ENCODE results near the gene LPP.

Gene LPP

DNA sequence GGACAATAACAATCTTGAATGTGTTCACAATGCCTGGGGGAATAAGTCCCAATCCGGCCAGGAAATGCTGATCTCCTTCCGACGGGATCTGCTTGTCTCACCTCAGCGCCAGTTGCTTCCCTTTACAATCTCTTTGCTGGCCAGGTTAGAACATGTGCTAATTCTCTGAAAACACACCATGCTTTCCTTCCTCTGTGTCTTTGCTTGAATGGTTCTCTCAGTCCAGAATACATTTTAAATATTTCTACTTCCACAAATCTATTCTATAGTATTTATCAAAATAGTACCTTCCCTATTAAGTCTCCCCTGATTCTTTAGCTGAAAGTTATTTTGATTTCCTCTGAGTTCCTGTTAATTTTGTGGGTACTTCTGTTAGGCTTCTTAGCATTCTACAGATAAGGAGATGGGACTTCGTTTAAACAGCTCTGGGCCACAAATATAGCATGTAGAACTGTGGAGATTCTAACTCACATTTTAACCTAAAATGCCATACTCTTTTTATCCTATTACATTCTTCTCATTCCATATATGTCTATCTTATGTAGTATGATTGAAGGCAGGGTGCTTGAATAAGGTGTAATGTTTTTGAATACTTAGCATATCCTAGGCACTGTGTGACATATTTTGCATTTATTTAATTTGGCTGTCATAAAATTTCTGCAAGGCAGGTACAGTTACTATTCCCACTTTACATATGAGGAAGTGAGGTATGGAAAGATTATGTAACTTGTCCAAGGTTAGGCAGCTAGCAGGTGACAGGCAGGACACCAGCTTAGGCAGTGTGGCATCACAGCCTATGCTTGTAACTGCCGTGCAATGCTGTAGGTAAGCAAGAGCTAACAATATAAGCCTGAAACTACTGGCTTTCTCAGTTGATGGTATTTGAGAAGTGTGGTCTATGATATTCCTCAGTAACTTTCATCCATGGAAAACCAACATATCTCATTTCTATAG, 299.8 kb downstream of the LPP start:
- DNase-seq: no peak

DNA sequence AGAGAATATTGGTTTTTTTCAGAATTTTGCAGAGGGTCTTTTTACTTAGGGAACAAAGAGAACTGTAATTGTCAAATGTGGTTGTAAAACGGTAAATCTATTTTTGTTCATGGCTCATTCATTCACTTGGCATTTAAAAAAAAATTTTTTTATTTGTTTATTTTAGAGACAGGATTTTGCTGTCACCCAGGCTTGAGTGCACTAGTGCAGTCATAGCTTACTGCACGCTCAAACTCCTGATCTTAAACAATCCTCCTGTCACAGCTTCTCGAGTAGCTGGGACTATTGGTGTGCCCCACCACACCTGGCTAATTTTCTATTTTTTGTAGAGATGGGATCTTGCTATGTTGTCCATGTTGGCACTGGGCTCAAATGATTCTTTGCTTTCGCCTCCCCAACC, 301.8 kb downstream of the LPP start:
- no peak for DNase-seq

DNA sequence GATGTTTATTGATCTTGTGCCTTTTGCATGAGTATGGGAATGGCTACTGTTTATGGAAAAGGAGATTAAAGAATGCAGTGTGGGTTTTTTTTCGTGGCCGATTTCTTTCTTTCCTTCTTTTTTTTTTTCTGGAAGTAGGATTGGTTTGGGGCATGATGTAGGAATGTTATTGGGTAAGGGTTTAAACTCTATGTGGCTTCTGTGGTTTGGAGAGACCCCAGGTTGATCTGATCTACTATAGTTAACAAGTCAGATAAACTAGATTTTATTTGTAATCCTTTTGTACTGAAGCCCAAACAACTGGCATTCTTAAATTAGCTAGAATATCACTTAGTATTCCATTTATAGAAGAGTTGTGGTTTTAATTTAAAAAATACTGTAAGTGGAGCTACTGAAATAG, 304.8 kb downstream of the LPP start:
- DNase-seq: no peak

GRCh38 chr3:188465311-188465710, 311.4 kb downstream of the LPP start:
- DNase-seq: no peak

DNA sequence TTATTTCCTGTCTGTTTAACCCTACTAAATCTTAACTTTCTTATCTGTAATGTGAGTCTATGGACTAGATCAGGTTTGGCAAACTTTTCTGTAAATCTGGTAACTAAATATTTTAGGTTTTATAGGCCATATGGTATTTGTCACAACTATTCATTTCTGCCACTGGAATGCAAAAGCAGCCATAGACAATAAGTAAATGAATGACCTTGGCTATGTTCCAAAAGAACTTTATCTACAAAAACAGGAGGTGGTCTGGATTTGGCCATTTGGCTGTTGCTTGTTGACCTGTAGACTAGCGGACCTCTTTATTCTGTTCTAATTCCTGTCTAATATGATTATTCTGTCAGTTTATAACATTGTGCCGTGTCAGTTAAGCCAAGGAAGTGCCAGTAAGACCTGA, 314.2 kb downstream of the LPP start:
- no peak for DNase-seq

DNA sequence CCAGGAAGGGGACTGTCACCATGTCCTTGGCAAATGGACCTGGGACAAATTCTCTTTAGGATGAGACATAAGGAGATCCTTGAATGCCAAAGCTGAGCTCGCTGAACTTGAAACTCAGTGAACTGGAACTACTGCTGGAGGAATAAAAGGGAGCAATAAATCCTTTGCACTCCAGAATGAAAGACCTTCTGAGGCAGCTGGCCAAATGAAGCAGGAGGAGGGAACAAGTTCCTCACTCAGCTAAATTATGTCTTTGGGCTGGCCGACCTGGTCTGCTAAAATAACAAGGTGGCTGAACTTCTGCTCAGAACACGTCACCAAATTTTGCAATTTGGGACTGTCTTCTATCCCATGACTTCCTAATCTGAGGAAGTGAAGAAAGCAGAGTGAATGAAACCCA, 314.7 kb downstream of the LPP start:
- DNase-seq: no peak

DNA sequence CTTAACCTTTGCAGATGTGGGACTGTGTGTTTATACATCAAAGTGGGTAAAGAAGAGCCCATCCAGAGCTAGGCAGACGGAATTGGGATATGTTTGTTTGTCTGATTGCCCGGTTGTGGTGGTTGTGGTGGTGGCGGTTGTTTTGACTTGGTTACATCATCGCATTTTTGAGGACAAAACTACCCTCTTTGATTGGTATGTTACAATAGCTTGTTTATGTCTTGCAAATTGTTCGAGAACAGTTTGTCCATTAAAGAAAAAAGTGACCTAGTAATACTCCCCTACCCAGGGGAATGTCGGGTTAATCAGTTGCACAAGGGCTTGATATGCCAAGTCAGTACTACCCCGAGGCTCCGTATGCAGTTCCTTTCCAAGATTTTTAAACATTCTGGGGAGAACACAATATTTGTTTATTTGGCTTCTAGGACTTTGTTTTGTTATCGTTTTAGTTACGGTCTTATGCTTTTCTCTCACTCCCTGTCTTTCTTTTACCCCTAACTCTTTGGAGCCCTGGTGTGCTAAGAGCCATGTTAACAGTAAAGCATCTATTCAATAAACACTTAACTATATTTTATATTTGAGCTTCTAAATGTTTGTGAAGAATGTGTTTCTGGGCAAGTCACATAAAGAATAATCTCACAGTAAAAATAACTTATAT, 315.4 kb downstream of the LPP start:
- DNase-seq: no peak

GRCh38 chr3:188470508-188471130, 316.7 kb downstream of the LPP start:
- no peak for DNase-seq

DNA sequence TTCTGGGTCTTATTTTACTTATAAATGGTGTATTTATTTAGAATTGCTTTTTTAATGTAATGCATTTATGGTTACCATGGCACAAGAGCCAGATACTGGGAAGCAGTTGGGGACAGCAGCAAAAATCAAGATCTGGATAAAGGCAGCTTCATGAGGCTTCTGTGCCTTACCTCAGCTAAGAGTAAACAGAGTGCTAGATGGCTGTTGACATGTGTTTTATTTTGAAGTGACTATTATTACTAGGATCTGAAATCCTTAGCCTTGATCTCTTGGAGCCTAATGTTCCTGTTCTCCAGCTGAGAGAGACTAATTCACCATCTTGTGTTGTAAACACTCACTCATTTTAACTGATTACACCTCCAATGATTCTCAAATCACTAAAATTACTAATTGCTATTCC, 317.8 kb downstream of the LPP start:
- no peak for DNase-seq

DNA sequence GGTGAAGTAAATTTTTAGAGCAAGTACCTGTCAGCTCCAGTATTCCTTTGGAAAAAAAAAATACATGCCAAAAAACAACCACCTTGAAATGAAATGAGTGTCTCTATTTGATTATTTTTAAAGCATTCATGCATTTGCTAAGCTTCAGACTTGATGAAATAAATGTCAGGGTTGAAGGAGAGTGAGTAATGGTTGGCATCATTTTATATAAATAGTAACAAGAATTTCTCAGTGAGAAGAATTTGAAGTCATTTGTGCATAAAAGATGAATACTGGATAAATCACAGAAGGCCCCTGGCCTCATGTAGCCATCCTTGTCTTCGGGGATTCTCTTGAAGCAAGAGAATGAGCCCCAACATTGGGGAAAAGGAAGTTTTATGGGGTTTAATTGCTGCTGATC, 318.4 kb downstream of the LPP start:
- no peak for DNase-seq

DNA sequence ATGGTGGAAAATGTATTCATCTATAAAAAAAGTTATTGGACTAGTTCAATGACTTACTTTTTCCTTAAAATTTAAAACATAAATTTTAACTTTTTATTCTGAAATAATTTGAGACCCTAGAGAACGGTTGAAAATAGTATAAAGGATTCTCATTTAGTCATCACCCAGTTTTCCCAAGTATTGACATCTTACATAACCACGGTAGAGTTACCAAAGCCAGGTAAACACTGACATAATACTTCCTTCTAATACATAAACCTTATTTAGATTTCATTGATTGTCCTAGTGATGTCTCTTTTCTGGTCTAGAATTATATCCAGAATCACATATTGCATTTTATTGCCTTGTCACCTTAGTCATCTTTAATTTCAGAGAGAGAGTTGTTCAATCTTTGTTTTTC, 319.1 kb downstream of the LPP start:
- DNase-seq: no peak

GRCh38 chr3:188473591-188474288, 319.8 kb downstream of the LPP start:
- no peak for DNase-seq

- DNase-seq: no peak
Observed at GRCh38 chr3:188476935-188477334, 323.0 kb downstream of the LPP start.

- no peak for DNase-seq
Observed at GRCh38 chr3:188480011-188480410, 326.1 kb downstream of the LPP start.

DNA sequence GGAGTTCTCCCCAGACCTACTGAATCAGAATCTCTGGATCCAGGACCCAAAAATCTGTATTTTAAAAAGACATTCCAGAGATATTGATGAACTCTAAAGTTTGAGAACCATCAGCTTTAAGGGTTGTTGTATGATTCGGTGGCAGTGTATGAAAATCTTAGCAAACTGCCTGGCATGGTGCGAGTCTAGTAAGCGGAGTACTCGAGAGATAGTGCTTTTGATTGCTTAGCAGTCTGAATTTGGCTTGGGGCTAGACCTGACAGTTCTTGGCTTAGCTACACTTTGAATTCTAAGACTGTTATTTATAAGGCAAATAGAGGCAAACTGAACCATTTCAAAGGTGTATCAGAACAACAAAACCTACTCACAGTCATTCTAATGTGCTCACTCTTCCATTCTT, 329.0 kb downstream of the LPP start:
- no peak for DNase-seq

GRCh38 chr3:188486126-188486525, 332.2 kb downstream of the LPP start:
- no peak for DNase-seq

DNA sequence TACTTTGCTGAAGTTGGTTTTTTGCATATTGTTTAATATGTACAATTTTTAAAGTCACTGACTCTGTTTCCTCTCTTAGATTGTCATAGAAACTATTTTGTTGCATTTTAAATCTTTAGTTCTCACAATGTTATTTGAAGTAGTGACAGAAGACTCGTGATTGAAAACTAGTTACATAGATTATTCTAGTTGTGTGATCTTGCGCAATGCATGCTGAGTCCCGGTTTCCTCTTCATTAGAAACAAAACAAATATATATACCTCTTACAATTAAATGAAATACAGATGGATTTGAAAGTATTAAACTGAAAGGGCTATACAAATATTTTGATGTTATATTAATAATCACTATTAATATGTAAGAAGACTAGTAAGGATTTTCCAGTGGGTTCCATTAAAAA, 333.0 kb downstream of the LPP start:
- DNase-seq: no peak

DNA sequence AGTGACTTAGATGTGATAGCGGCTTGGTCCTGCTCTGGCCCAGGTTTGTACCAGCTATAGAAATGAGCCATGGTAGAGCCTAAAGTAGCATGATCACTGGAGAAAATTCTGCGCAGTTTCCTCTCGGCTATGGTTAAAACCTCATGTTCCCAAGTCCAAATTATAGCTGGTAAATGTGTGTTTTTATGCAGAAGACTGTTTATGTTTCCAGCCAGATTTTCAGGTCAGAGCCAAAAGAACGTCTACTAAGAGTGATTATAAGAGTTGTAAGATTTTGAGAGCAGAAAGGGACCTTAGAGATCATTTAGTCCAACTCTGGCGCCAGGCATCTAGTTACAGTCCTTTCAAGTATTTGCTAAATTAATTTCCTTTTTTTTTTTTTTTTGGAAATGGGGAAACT, 333.7 kb downstream of the LPP start:
- DNase-seq: no peak

GRCh38 chr3:188488801-188489200, 334.8 kb downstream of the LPP start:
- no peak for DNase-seq

DNA sequence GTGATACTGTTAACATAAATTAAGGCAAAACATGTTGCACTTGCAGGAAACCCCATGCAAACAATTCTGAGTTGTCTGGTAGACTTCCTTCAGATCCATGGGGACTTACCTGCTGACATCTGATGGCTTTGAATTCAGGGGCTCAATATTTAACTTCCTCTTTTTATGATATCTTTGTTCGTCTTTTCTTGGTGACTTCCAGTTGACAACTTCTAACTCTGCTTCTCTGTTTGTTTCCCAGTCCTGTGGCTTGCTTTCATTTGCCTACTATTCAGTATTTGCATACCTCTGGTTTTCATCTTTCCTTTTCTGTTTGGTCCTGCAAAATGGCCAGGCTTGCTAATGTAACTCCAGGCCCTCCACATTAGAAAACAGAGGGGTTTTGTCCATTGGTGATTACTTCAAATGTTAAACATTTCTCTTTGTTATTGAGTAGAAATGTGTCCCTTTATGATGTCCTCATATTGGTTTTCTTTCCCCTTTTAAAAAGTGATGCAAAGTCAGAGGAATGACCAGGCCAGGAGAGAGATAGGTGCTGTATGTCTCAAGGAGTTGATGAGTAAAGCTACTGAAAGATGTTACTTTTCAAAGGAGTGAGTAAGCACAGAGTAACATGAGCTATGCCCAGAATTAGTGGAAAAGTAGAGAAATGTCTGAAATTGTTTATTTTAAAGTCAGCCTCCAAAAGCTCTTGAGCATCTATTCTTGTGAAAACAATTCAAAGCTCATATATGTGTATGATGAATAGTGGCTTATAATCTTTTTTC, 335.9 kb downstream of the LPP start:
- DNase-seq: no peak

DNA sequence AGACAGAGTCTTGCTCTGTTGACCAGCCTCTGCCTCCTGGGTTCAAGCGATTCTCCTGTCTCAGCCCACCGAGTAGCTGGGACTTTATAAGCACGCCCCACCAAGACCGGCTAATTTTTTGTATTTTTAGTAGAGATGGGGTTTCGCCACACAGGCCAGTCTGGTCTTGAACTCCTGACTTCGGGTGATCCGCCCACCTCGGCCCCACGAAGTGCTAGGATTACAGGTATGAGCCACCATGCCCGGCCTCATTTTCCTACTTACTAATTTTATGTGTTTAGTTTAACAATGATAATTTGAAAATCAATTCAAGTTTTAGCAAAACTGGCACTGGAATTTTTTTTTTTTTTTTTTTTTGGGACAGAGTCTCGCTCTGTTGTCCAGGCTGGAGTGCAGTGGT, 336.5 kb downstream of the LPP start:
- no peak for DNase-seq

DNA sequence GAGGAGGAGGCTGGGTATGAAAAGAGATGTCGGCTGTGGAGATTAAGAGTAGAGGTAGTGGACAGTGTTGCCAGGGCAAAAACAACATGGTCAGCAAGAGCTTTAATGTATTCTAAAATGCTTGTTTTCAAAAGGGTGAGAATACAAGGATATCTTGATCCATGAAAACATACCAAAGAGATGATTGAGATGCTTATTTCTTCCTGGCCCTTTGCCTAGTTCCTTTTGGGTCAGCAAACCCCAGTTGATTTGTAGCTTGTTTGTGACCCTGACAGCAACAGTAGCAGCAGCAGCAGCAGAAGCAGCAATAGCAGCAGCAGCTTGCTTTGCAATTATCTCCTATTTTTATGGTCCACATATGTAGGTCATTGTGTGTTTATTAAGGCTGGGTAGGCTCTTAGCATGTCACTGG, 337.3 kb downstream of the LPP start:
- no peak for DNase-seq

GRCh38 chr3:188496390-188496789, 342.4 kb downstream of the LPP start:
- no peak for DNase-seq
